Activated CD4-positive, alpha-beta T cell treated with anti-CD3 and anti-CD28 coated beads, Interleukin-2, Interleukin-6, amounts not matched to agents 100 ng/mL and 50 ng/mL, durations not matched to agents 16 hours and 8 hours (primary cell): Measurements from ENCODE around the gene MCOLN2.

ENCODE experiments used
- DNase-seq: peaks from one replicate; pipeline ENCODE4 v3.0.0-alpha.2; 2020

The MCOLN2 gene

GRCh38 chr1:84982395-84982794 lies 14.5 kb downstream of the MCOLN2 start:
- DNase-seq: no peak

- no peak for DNase-seq
Measured at GRCh38 chr1:84975035-84975434, 21.9 kb downstream of the MCOLN2 start.

- peak; percentile 29 for DNase-seq
Measured at GRCh38 chr1:84973498-84974334, 23.2 kb downstream of the MCOLN2 start.

- peak; percentile 38 for DNase-seq
Measured at GRCh38 chr1:84972377-84972987, 24.4 kb downstream of the MCOLN2 start.

- no peak for DNase-seq
Measured at GRCh38 chr1:84971957-84972356, 25.0 kb downstream of the MCOLN2 start.

GRCh38 chr1:84969489-84970250 lies 27.2 kb downstream of the MCOLN2 start:
- peak; percentile 90 for DNase-seq

GRCh38 chr1:84968865-84969264 lies 28.0 kb downstream of the MCOLN2 start:
- no peak for DNase-seq

GRCh38 chr1:84968101-84968500 lies 28.8 kb downstream of the MCOLN2 start:
- DNase-seq: no peak

GRCh38 chr1:84967666-84968065 lies 29.2 kb downstream of the MCOLN2 start:
- no peak for DNase-seq

- DNase-seq: no peak
Measured at GRCh38 chr1:84963021-84963420, 33.9 kb downstream of the MCOLN2 start.

- DNase-seq: peak; percentile 24
Measured at GRCh38 chr1:84961316-84961715, 35.6 kb downstream of the MCOLN2 start.

- no peak for DNase-seq
Measured at GRCh38 chr1:84960371-84960770, 36.5 kb downstream of the MCOLN2 start.

- DNase-seq: peak; percentile 86
Measured at GRCh38 chr1:84959294-84959693, 37.6 kb downstream of the MCOLN2 start.

- no peak for DNase-seq
Measured at GRCh38 chr1:84957966-84958365, 38.9 kb downstream of the MCOLN2 start.

GRCh38 chr1:84956655-84957054 lies 40.3 kb downstream of the MCOLN2 start:
- no peak for DNase-seq

- DNase-seq: no peak
Measured at GRCh38 chr1:84956097-84956496, 40.8 kb downstream of the MCOLN2 start.

- DNase-seq: no peak
Measured at GRCh38 chr1:84949664-84950063, 47.2 kb downstream of the MCOLN2 start.

GRCh38 chr1:84947536-84948410 lies 49.1 kb downstream of the MCOLN2 start:
- no peak for DNase-seq

GRCh38 chr1:84946631-84947030 lies 50.3 kb downstream of the MCOLN2 start:
- DNase-seq: no peak

GRCh38 chr1:84944767-84945486 lies 52.0 kb downstream of the MCOLN2 start:
- peak; percentile 92 for DNase-seq

GRCh38 chr1:84941843-84942242 lies 55.1 kb downstream of the MCOLN2 start:
- DNase-seq: no peak

GRCh38 chr1:84940481-84940880 lies 56.4 kb downstream of the MCOLN2 start:
- no peak for DNase-seq
